ENCODE measurements around the gene INO80.
"Not testable (repeated sequence)": the region's sequence is repeated elsewhere in the genome, so short reads cannot be mapped to it uniquely, and the experiment has no call there.

INO80 gene

DNA sequence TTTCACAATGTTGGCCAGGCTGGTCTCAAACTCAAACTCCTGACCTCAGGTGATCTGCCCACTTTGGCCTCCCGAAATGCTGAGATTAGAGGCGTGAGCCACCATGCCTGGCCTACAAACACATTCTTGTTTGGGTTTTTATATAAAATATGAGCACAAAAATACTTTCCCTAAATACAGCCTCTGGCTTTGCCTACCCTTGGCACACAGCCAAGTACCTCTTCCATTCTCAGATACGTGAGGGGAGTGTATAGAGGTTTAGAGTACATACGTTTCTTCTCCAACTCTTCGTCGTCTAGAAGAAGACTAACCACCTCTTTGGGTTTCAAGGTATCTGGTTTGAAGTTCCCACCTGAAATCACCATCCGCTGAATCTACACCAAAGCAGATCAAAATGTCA is 129.3 kb downstream of the INO80 start:
- TF ChIP-seq ZNF274 (IDR thresholded peaks at IDR 0.05; ENCODE audit: low read depth, low read length), result no peak
- H3K4me3 ChIP-seq (ENCODE audit: low read length), result no peak overlapping the region

DNA sequence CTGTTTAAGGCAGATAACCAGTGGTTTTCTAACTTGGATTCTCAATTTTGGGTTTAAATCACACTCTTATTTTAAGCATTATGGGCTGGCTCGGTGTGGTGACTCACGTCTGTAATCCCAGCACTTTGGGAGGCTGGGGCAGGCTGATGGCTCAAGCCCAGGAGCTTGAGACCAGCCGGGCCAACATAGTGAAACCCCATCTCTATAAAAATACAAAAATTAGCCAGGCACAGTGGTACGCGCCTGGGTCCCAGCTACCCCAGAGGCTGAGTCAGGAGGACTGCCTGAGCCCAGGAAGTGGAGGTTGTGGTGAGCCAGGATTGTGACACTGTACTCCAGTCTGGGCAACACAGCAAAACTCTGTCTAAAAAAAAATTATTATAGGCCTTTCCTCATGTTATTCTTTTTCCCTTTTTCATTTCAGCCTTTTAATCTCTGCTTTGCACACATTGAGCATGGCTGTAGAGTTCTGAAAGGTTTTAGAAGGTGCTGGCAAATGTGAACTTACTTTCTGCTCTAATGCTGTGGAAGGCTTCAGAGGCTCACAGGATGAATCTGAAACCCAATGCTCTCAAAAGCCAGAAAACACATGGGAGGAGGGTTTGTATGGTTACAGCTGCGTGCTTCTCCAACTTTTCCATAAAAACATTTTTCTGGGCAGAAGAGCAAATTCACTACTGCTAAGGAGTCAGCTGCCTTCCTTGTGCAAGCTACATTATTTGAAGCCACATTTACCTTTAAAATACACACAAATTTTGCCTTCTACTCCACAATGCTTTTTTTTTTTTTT is 130.3 kb downstream of the INO80 start:
- no peak for TF ChIP-seq ZNF274 (IDR thresholded peaks at IDR 0.05; ENCODE audit: low read depth, low read length)
- H3K4me3 ChIP-seq (ENCODE audit: low read length), result no peak overlapping the region

GRCh38 chr15:40984964-40985363 is 131.1 kb downstream of the INO80 start:
- no peak overlapping the region for H3K4me3 ChIP-seq (ENCODE audit: low read length)
- TF ChIP-seq ZNF274 (IDR thresholded peaks at IDR 0.05; ENCODE audit: low read depth, low read length), result no peak

DNA sequence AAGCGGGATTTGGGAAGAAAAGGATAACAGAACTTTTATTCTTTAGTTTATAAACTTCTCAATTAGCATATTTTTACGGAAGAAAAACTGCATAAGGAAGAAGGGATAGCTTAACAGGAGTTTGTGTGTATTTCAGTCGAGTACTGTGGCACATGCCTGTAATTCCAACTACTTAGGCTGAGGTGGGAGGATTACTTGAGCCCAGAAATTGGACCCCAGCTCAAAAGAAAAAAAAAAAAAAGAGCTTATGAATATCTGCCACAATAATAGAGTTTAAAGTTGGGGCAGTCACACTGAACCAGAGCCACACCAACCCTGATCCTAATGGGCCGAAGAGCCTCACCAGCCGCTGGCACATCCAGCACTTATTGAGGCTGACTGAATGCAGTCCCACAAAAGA is 131.7 kb downstream of the INO80 start:
- no peak for TF ChIP-seq ZNF274 (IDR thresholded peaks at IDR 0.05; ENCODE audit: low read depth, low read length)
- no peak overlapping the region for H3K4me3 ChIP-seq (ENCODE audit: low read length)

DNA sequence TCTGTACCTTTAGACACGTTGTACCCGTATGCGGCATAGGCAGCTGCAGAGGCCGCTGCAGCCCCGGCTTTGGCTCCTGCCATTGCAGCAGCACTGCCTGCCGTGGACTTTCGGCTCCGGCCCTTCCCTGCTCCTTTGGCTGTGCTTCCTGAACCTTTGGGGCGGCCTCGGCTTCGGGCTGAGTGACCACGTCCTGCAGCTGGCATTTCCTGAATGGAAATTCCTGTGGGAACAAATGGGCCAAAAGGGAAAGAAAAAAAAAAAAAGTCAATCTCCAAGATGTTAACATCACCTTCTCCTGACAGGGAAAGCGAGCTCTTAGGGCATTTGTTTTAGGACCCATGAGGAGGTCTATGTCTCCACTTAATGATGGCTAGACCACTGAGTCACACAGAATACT is 133.2 kb downstream of the INO80 start:
- TF ChIP-seq ZNF274 (IDR thresholded peaks at IDR 0.05; ENCODE audit: low read depth, low read length), result no peak
- H3K4me3 ChIP-seq (ENCODE audit: low read length), result no peak overlapping the region

GRCh38 chr15:40981186-40981585 is 134.9 kb downstream of the INO80 start:
- H3K4me3 ChIP-seq (ENCODE audit: low read length), result no peak overlapping the region
- no peak for TF ChIP-seq ZNF274 (IDR thresholded peaks at IDR 0.05; ENCODE audit: low read depth, low read length)

- TF ChIP-seq ZNF274 (IDR thresholded peaks at IDR 0.05; ENCODE audit: low read depth, low read length), result no peak
Observed at GRCh38 chr15:40978562-40978961, 137.5 kb downstream of the INO80 start.

DNA sequence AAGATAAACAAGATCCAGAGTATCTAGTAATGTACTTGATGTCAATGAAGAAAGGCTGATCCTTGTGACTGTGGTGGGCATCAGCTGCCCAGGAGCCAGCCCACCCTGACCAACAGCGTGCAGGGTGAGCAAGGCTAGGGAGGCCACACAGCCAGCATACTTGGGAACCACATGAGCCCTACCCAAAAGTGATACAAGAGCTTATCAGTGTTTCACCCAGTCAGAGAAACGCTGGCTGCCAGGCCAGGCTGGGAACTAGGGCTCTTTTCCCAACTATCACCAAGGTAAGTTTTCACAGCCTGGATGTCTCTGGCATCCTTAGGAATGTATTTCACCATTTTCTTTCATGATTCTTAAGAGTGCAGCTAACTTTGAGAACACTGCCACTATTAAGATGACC is 137.9 kb downstream of the INO80 start:
- H3K4me3 ChIP-seq (ENCODE audit: low read length), result no peak overlapping the region
- no peak for TF ChIP-seq ZNF274 (IDR thresholded peaks at IDR 0.05; ENCODE audit: low read depth, low read length)

More at GRCh38 chr15:40978562-40978961, 137.5 kb downstream of the INO80 start:
- H3K4me3 ChIP-seq (ENCODE audit: low read length), result no peak overlapping the region

GRCh38 chr15:40976819-40977218 is 139.3 kb downstream of the INO80 start:
- H3K4me3 ChIP-seq (ENCODE audit: low read length), result no peak overlapping the region
- TF ChIP-seq ZNF274 (IDR thresholded peaks at IDR 0.05; ENCODE audit: low read depth, low read length), result no peak

GRCh38 chr15:40974879-40975278 is 141.2 kb downstream of the INO80 start:
- no peak overlapping the region for H3K4me3 ChIP-seq (ENCODE audit: low read length)
- TF ChIP-seq ZNF274 (IDR thresholded peaks at IDR 0.05; ENCODE audit: low read depth, low read length), result no peak

DNA sequence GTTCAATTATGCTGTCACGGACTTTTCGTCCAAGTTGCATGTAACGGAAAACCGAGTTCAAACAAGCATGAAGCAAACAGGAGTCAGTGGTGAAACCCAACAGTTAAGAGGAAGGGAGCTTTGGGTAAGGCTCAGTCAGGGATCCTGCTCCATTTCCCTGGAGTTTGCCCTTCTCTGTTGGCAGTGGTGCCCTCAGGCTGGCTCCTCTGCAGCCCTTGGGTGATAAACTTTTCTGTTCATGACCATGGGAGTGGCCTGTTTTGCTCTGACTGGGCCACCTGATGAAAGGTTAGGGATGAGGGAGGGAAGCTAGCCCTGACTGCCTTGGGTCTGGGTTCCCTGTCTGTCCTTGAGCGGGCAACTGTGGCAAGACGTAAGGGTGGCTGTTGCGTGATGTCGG is 146.7 kb downstream of the INO80 start:
- H3K4me3 ChIP-seq (ENCODE audit: low read length), result no peak overlapping the region
- no peak for TF ChIP-seq ZNF274 (IDR thresholded peaks at IDR 0.05; ENCODE audit: low read depth, low read length)

- H3K4me3 ChIP-seq (ENCODE audit: low read length), result no peak overlapping the region
Observed at GRCh38 chr15:40968290-40969085, 147.6 kb downstream of the INO80 start.

GRCh38 chr15:40964634-40965033 is 151.4 kb downstream of the INO80 start:
- no peak overlapping the region for H3K4me3 ChIP-seq (ENCODE audit: low read length)
- no peak for TF ChIP-seq ZNF274 (IDR thresholded peaks at IDR 0.05; ENCODE audit: low read depth, low read length)

More at GRCh38 chr15:40968290-40969085, 147.6 kb downstream of the INO80 start:
- no peak for TF ChIP-seq ZNF274 (IDR thresholded peaks at IDR 0.05; ENCODE audit: low read depth, low read length)

DNA sequence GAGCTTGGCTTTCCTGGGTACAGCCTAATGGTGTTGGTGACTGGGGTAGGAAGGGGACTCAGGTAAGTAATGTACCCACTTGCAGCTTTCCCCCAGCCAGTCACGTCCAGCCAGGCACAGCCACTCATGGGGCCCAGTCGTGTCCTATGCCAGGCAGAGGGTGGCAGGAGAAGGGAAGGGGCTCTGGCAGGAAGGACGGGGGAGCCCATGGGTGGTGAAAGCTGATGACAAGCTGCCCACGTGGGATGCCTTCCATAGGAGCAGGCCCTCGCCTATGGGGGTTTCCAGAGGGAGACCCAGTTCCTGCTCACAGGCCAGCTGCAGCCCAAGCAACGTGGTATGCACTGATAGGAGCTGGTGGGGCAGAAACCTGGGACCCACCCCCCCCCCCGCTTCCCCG is 152.1 kb downstream of the INO80 start:
- no peak overlapping the region for H3K4me3 ChIP-seq (ENCODE audit: low read length)
- TF ChIP-seq ZNF274 (IDR thresholded peaks at IDR 0.05; ENCODE audit: low read depth, low read length), result no peak

DNA sequence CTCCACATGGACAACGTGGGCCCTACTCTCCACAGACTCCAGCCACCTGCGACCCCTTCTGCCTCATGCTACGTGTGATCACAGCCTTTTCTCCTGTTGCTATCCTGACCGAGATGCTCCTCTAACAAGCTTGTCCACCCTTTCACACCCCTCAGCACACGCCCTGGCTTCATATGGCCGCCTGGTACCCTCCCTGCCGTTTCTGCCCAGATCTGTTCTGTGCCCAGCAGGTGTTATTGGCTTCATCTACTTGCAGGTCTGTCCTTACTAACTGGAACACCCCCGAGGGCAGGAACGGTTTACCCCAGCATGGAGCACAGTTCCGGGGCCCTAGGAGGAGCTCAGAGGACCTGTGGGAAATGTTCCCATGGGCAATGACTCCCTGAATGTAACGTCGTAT is 152.9 kb downstream of the INO80 start:
- TF ChIP-seq ZNF274 (IDR thresholded peaks at IDR 0.05; ENCODE audit: low read depth, low read length), result no peak
- H3K4me3 ChIP-seq (ENCODE audit: low read length), result no peak overlapping the region

DNA sequence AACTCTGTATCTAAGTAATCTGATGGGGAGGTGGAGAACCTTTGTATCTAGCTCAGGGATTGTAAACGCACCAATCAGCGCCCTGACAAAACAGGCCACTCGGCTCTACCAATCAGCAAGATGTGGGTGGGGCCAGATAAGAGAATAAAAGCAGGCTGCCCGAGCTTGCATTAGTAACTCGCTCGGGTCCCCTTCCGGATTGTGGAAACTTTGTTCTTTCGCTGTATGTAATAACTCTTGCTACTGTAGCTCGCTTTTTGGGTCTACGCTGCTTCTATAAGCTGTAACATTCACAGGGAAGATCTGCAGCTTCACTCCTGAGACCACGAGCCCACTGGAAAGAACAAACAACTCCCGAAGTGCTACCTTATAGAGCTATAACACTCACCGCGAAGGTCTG is 153.8 kb downstream of the INO80 start:
- not testable (repeated sequence) for H3K4me3 ChIP-seq (ENCODE audit: low read length)

- H3K4me3 ChIP-seq (ENCODE audit: low read length), result not testable (repeated sequence)
Observed at GRCh38 chr15:40961740-40962139, 154.3 kb downstream of the INO80 start.
